HG03442 (cell line): ENCODE results near the gene POLR1H.
"Not testable (repeated sequence)": the region's sequence is repeated elsewhere in the genome, so short reads cannot be mapped to it uniquely, and the experiment has no call there.

ENCODE experiments used
- ATAC-seq: cut with Tn5 transposase; IDR thresholded peaks from one replicate; pipeline ENCODE4 v1.9.1; 2021; ENCODE audit warnings: mild to moderate bottlenecking, moderate library complexity; ENCODE audit not compliant: unreplicated experiment

The POLR1H gene

GRCh38 chr6:30061092-30061857, at the start of gene POLR1H:
Gene POLR1H (plus strand): TSS chr6:30061265. CDS start chr6:30061525, 260 bp downstream.
- peak; percentile 74 for ATAC-seq

GRCh38 chr6:30013291-30013922, 47.7 kb upstream of the POLR1H start:
- ATAC-seq = no peak

- ATAC-seq = no peak
These were observed 41.2 kb upstream of the POLR1H start for GRCh38 chr6:30019819-30020218.

- no peak for ATAC-seq
These were observed 40.4 kb upstream of the POLR1H start for GRCh38 chr6:30020626-30021025.

GRCh38 chr6:30022189-30022588, 38.9 kb upstream of the POLR1H start:
- ATAC-seq = no peak

- ATAC-seq = not testable (repeated sequence)
These were observed 38.4 kb upstream of the POLR1H start for GRCh38 chr6:30022712-30023111.

- ATAC-seq = no peak
These were observed 35.9 kb upstream of the POLR1H start for GRCh38 chr6:30025186-30025585.

GRCh38 chr6:30029588-30029987, 31.5 kb upstream of the POLR1H start:
- no peak for ATAC-seq

GRCh38 chr6:30031381-30031780, 29.7 kb upstream of the POLR1H start:
- ATAC-seq = no peak

- ATAC-seq = not testable (repeated sequence)
These were observed 27.6 kb upstream of the POLR1H start for GRCh38 chr6:30033440-30033839.

GRCh38 chr6:30035784-30036183, 25.3 kb upstream of the POLR1H start:
- no peak for ATAC-seq

GRCh38 chr6:30037182-30037788, 23.8 kb upstream of the POLR1H start:
- ATAC-seq = no peak

- no peak for ATAC-seq
These were observed 19.8 kb upstream of the POLR1H start for GRCh38 chr6:30041221-30041620.

- ATAC-seq = no peak
These were observed 19.2 kb upstream of the POLR1H start for GRCh38 chr6:30041821-30042220.

GRCh38 chr6:30042476-30042875, 18.6 kb upstream of the POLR1H start:
- no peak for ATAC-seq

GRCh38 chr6:30042914-30043313, 18.2 kb upstream of the POLR1H start:
- ATAC-seq = no peak

GRCh38 chr6:30043744-30044143, 17.3 kb upstream of the POLR1H start:
- no peak for ATAC-seq

- no peak for ATAC-seq
These were observed 16.4 kb upstream of the POLR1H start for GRCh38 chr6:30044630-30045029.

GRCh38 chr6:30047220-30047619, 13.8 kb upstream of the POLR1H start:
- ATAC-seq = no peak

- ATAC-seq = no peak
These were observed 7.4 kb upstream of the POLR1H start for GRCh38 chr6:30053682-30054081.

- no peak for ATAC-seq
These were observed 5.6 kb upstream of the POLR1H start for GRCh38 chr6:30055513-30055912.

- ATAC-seq = peak; percentile 10
These were observed 416 bp upstream of the POLR1H start for GRCh38 chr6:30060606-30061091.
